Kidney (tissue), 14 donors: ENCODE results near the gene SP4. TPM values are rescaled to one million over a fixed set of nuclear protein-coding genes. Genes with fewer than 3 reads are reported as not detected.

Experiments
- DNase-seq, 5 donors: peaks; one replicate each; pipeline ENCODE4 v3.0.0-alpha.2; 2013 to 2020
- FAIRE-seq: peaks from 2 replicates; lab custom pipeline; 2012; peaks lifted over from hg19 to GRCh38; lab: Jason Lieb, UNC
- H3K27ac ChIP-seq, 2 donors: one replicate each; pipeline ENCODE4 v1.7.0; 2013; ENCODE audit warnings: low read depth in 2 of 2, low read length in 2 of 2, inconsistent platforms in 1 of 2
- H3K27me3 ChIP-seq: one replicate; pipeline ENCODE4 v1.7.1; 2013; ENCODE audit warnings: low read length, inconsistent platforms; ENCODE audit not compliant: control insufficient read depth, insufficient read depth
- H3K36me3 ChIP-seq, 3 donors: one replicate each; pipeline versions ENCODE4 v1.7.0 to v1.7.1; 2013; ENCODE audit warnings: low read length in 3 of 3, control low read depth in 1 of 3, inconsistent platforms in 1 of 3; ENCODE audit not compliant: insufficient read depth in 3 of 3, control insufficient read depth in 2 of 3
- H3K4me1 ChIP-seq, 3 donors: one replicate each; pipeline versions ENCODE4 v1.7.0 to v1.7.1; 2013; ENCODE audit warnings: low read length in 3 of 3, inconsistent platforms in 1 of 3, low read depth in 1 of 3; ENCODE audit not compliant: control insufficient read depth in 2 of 3, insufficient read depth in 2 of 3
- H3K4me3 ChIP-seq, 3 donors: one replicate each; pipeline versions ENCODE4 v1.7.0 to v1.8.1; 2013; ENCODE audit warnings: low read length in 3 of 3, control low read depth in 1 of 3, inconsistent platforms in 1 of 3
- H3K9ac ChIP-seq, 3 donors: one replicate each; pipeline versions ENCODE4 v1.7.0 to v1.7.1; 2013; ENCODE audit warnings: low read length in 3 of 3, control low read depth in 1 of 3, inconsistent platforms in 1 of 3
- H3K9me3 ChIP-seq, 3 donors: one replicate each; pipeline versions ENCODE4 v1.7.0 to v1.7.1; 2013; ENCODE audit warnings: low read length in 3 of 3, control low read depth in 1 of 3, inconsistent platforms in 1 of 3; ENCODE audit not compliant: control insufficient read depth in 2 of 3, insufficient read depth in 1 of 3
- CTCF ChIP-seq: IDR thresholded peaks from 3 replicates; pipeline ENCODE4 v1.5.1; 2012; ENCODE audit warnings: mild to moderate bottlenecking, moderate library complexity, borderline replicate concordance; ENCODE audit not compliant: insufficient read depth; ENCODE audit errors: extremely low read depth
- intact Hi-C: fragments of 100-400 bp; cut with DNase I; formaldehyde crosslinking; loops from one replicate; pipeline ENCODE4 v1.11.1; 2022
- polyA plus RNA-seq: library from polyadenylated mRNA; stranded (reverse); fragments of 350-450 nt; fragmentation: Illumina TruSeq; extraction: RNeasy Lipid Tissue Mini Kit (QIAGEN cat#74804); gene quantifications from one replicate; pipeline ENCODE4 v1.2.3, GENCODE V29; 2014; ENCODE audit warnings: low read depth, low replicate concordance; ENCODE audit not compliant: insufficient read depth
- total RNA-seq: library from RNA; stranded (reverse); fragmentation: NEBNext Ultra II Directional; extraction: Animal tissue kit (Norgen Biotek cat#: 25700); gene quantifications from one replicate; pipeline ENCODE4 v1.2.1, GENCODE V29; 2021
- donor health status: control.
- donor health status: control.
- donor health status: control.
- donor health status: control.
- donor health status: control.
- donor health status: DM: yes; HTN: yes; CAD: no.
- donor health status: Normal renal cell carcinoma (clear cell type).

SP4 gene
- total and polyA plus RNA-seq, 2 donors from 2014 or later: 1.2 to 11.2 TPM

GRCh38 chr7:21401944-21402343 lies 25.9 kb upstream of the SP4 start:
- intact Hi-C loops: no loop called here
- no peak for TF ChIP-seq CTCF
- no peak overlapping the region for H3K4me3 ChIP-seq
- H3K27me3 ChIP-seq: no peaks in the 10 kb centered on the region
- FAIRE-seq (no peak), DNase-seq (no peak)
- H3K4me1 ChIP-seq: no peaks in the 10 kb centered on the region
- no peaks in the 10 kb centered on the region for H3K9me3 ChIP-seq
- no peak overlapping the region for H3K27ac ChIP-seq
- H3K9ac ChIP-seq: no peak overlapping the region
- H3K36me3 ChIP-seq: no peaks in the 10 kb centered on the region

GRCh38 chr7:21407796-21408480 lies 19.9 kb upstream of the SP4 start:
- intact Hi-C loops: no loop called here
- Histone ChIP-seq H3K36me3 (no peaks in the 10 kb centered on the region), H3K9ac (no peak overlapping the region), H3K4me3 (no peak overlapping the region), H3K27me3 (no peaks in the 10 kb centered on the region), H3K4me1 (no peaks in the 10 kb centered on the region), H3K9me3 (no peaks in the 10 kb centered on the region), H3K27ac (no peak overlapping the region)
- TF ChIP-seq CTCF: no peak
- DNase-seq: no peak
- FAIRE-seq: no peak

- Histone ChIP-seq H3K9ac (no peak overlapping the region), H3K27ac (no peak overlapping the region), H3K36me3 (no peaks in the 10 kb centered on the region), H3K9me3 (no peaks in the 10 kb centered on the region), H3K27me3 (no peaks in the 10 kb centered on the region), H3K4me1 (no peaks in the 10 kb centered on the region), H3K4me3 (no peak overlapping the region)
- no peak for FAIRE-seq
- intact Hi-C loops: no loop called here
- no peak for DNase-seq
- no peak for TF ChIP-seq CTCF
Measured at GRCh38 chr7:21408481-21408820, 19.4 kb upstream of the SP4 start.

- Histone ChIP-seq H3K9me3 (no peaks in the 10 kb centered on the region), H3K9ac (no peak overlapping the region), H3K27ac (no peak overlapping the region), H3K36me3 (no peaks in the 10 kb centered on the region), H3K4me3 (no peak overlapping the region), H3K27me3 (no peaks in the 10 kb centered on the region), H3K4me1 (no peaks in the 10 kb centered on the region)
- intact Hi-C loops: no loop called here
- FAIRE-seq (no peak), DNase-seq (no peak)
- no peak for TF ChIP-seq CTCF
Measured at GRCh38 chr7:21412410-21412851, 15.5 kb upstream of the SP4 start.
